HFF-Myc (cell line): Measurements from ENCODE around the gene PARP15.
A peak's percentile ranks its signal among the peaks of the same experiment; 100 is the strongest.

Experiments
- DNase-seq: peaks from one replicate; pipeline ENCODE4 v3.0.0-alpha.2; 2011; ENCODE audit warnings: low read depth; ENCODE audit errors: extremely low read depth
- H3K4me3 ChIP-seq: replicated peaks from 2 replicates; pipeline ENCODE4 v1.5.1; 2011; ENCODE audit warnings: low read depth, mild to moderate bottlenecking, control low read depth, low read length
- CTCF ChIP-seq: IDR thresholded peaks from 2 replicates; pipeline ENCODE4 v1.5.1; 2012; ENCODE audit warnings: mild to moderate bottlenecking, low read depth, low read length, control low read depth; ENCODE audit errors: missing control alignments

Gene PARP15

GRCh38 chr3:122598556-122598955 is 21.1 kb downstream of the PARP15 start:
- TF ChIP-seq CTCF, result no peak
- no peak for DNase-seq
- H3K4me3 ChIP-seq, result no peak overlapping the region

GRCh38 chr3:122602011-122602710 is 24.7 kb downstream of the PARP15 start:
- DNase-seq, result no peak
- TF ChIP-seq CTCF, result no peak
- H3K4me3 ChIP-seq, result no peak overlapping the region

GRCh38 chr3:122603056-122603455 is 25.6 kb downstream of the PARP15 start:
- no peak for TF ChIP-seq CTCF
- no peak overlapping the region for H3K4me3 ChIP-seq
- no peak for DNase-seq

GRCh38 chr3:122606330-122606729 is 28.9 kb downstream of the PARP15 start:
- DNase-seq, result no peak
- TF ChIP-seq CTCF, result no peak

GRCh38 chr3:122608916-122609315 is 31.5 kb downstream of the PARP15 start:
- no peak for TF ChIP-seq CTCF
- DNase-seq, result no peak
- H3K4me3 ChIP-seq, result no peak overlapping the region

More at GRCh38 chr3:122606330-122606729, 28.9 kb downstream of the PARP15 start:
- H3K4me3 ChIP-seq, result no peak overlapping the region

GRCh38 chr3:122609798-122610559 is 32.5 kb downstream of the PARP15 start:
- no peak overlapping the region for H3K4me3 ChIP-seq
- no peak for TF ChIP-seq CTCF
- peak; percentile 43 for DNase-seq
